Measurements from ENCODE around the gene SIGLEC14. TPM values are rescaled to one million over a fixed set of nuclear protein-coding genes. Genes with fewer than 3 reads are reported as not detected.

The SIGLEC14 gene
- total RNA-seq, 3 donors from 2014 or later, result 3.5 to 7.9 TPM; not detected in 1

DNA sequence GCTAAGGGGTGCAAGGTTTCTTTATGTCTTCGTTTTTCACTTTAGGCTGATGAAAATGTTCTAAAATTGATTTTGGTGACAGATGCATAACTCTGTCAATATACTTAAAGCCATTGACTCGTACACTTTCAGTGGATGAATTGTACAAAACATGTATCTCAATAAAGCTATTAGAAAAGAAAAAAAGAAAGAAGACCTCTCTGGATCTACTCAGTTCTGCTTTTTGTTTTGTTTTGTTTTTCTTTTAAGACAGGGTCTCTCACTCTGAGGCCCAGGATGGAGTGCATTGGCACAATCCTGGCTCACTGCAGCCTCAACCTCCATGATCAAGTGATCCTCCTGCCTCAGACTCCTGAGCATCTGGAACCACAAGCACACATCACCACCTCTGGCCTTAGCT is 19.9 kb downstream of the SIGLEC14 start:
- Histone ChIP-seq H3K36me3 (ENCODE audit: low read depth) (no peaks in the 10 kb centered on the region), H3K4me3 (no peak overlapping the region), H3K4me1 (ENCODE audit: low read depth) (no peaks in the 10 kb centered on the region), H3K9me3 (no peaks in the 10 kb centered on the region)
- ATAC-seq (no peak), DNase-seq (no peak)
- intact Hi-C loops (cut with DNase I, micrococcal nuclease), result no loop called here
- TF ChIP-seq, protein P1, sequence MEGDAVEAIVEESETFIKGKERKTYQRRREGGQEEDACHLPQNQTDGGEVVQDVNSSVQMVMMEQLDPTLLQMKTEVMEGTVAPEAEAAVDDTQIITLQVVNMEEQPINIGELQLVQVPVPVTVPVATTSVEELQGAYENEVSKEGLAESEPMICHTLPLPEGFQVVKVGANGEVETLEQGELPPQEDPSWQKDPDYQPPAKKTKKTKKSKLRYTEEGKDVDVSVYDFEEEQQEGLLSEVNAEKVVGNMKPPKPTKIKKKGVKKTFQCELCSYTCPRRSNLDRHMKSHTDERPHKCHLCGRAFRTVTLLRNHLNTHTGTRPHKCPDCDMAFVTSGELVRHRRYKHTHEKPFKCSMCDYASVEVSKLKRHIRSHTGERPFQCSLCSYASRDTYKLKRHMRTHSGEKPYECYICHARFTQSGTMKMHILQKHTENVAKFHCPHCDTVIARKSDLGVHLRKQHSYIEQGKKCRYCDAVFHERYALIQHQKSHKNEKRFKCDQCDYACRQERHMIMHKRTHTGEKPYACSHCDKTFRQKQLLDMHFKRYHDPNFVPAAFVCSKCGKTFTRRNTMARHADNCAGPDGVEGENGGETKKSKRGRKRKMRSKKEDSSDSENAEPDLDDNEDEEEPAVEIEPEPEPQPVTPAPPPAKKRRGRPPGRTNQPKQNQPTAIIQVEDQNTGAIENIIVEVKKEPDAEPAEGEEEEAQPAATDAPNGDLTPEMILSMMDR (IDR thresholded peaks at IDR 0.05), result no peak

DNA sequence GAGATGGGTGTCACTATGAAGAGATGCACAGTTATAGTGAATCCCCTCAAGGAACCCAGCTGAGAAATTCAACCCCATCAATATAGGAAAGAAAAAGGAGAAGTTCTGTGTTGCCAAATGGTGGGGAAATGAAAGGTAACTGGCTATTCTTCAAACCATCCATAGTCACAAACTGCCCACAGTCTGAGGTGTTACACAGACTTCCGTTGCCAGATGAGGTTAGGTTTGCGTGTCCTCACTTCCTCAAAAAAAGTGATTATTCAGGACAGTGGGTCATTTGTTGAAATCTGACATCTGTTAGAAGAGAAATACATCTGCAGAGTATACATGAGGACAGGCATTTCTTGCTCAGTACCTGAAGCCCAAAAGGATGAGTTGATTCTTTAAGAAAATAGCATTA is 25.4 kb downstream of the SIGLEC14 start:
- ATAC-seq (peak; percentile 43), DNase-seq (no peak)
- TF ChIP-seq, protein P1 (IDR thresholded peaks at IDR 0.05), result no peak

DNA sequence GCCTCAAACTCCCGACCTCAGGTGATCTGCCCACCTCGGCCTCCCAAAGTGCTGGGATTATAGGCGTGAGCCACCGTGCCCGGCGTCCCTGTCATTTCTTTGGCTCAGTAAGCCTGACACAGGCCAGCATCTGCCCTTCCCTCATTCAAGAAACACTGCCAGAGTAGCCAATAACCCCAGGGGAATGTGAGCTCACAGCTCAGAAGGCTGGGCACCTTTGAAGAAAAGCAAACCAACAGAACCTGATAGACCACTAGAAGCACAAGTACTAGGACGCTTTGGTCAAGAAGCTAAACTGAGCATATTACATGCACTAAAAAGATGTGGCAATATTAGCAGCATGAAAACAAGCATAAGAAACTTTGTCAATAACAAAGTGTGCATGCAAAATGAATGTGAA is 30.6 kb downstream of the SIGLEC14 start:
- no peak overlapping the region for H3K4me3 ChIP-seq
- TF ChIP-seq, protein P1 (IDR thresholded peaks at IDR 0.05), result no peak
- no peaks in the 10 kb centered on the region for H3K36me3 ChIP-seq (ENCODE audit: low read depth)
- DNase-seq (no peak), ATAC-seq (no peak)
- intact Hi-C loops (cut with DNase I, micrococcal nuclease), result no loop called here
- H3K4me1 ChIP-seq (ENCODE audit: low read depth), result no peaks in the 10 kb centered on the region
- H3K9me3 ChIP-seq, result no peaks in the 10 kb centered on the region

More for the DNA sequence above, 25.4 kb downstream of the SIGLEC14 start:
- H3K4me3 ChIP-seq, result no peak overlapping the region
- intact Hi-C loops (cut with DNase I, micrococcal nuclease), result no loop called here
- no peaks in the 10 kb centered on the region for H3K4me1 ChIP-seq (ENCODE audit: low read depth)
- H3K9me3 ChIP-seq, result no peaks in the 10 kb centered on the region
- H3K36me3 ChIP-seq (ENCODE audit: low read depth), result no peaks in the 10 kb centered on the region

DNA sequence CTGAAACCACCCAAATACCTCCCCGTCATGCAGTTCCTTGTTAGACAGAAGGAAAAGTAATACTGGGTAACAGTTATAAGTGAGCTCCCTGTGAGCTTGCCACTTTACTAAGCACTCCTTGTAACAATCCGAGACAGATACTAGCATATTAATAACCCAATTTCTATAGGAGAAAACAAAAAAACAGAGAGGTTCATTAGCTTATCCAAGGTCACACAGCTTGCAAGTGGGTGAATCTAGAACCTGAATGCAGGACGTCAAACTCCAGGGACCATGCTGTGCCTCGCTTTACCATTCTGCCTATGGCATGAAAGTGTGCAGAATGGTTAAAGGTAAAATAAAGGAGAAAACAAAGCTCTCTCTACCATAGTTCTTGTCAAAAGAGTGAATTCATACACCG is 31.8 kb downstream of the SIGLEC14 start:
- Histone ChIP-seq H3K9me3 (no peaks in the 10 kb centered on the region), H3K4me3 (no peak overlapping the region), H3K36me3 (ENCODE audit: low read depth) (no peaks in the 10 kb centered on the region), H3K4me1 (ENCODE audit: low read depth) (no peaks in the 10 kb centered on the region)
- intact Hi-C loops (cut with DNase I, micrococcal nuclease), result no loop called here
- no peak for ATAC-seq
- no peak for DNase-seq
- TF ChIP-seq, protein P1 (IDR thresholded peaks at IDR 0.05), result no peak

DNA sequence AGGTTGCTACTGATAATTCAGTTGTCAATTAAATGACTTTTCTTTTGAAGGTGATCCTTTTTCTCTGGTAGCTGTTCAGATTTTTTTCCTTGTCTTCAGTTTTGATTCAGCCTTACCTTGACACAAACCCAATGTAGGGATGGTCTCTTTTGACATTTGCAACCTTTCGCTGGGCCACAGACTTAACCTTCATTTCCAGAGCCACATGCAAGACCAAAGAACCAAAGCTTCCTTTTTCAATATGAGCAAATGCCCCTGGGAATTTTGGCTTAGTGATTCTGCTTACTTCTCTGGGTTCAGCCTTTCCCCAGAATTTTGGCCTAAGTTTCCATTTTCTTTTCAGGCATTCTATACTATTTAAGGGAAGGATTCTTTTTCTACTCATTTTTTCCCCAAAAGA is 36.0 kb downstream of the SIGLEC14 start:
- no peaks in the 10 kb centered on the region for H3K4me1 ChIP-seq (ENCODE audit: low read depth)
- no peaks in the 10 kb centered on the region for H3K9me3 ChIP-seq
- no peak overlapping the region for H3K4me3 ChIP-seq
- no peak for ATAC-seq
- no peak for DNase-seq
- no peaks in the 10 kb centered on the region for H3K36me3 ChIP-seq (ENCODE audit: low read depth)
- TF ChIP-seq, protein P1 (IDR thresholded peaks at IDR 0.05), result no peak
- intact Hi-C loops (cut with DNase I, micrococcal nuclease), result no loop called here

DNA sequence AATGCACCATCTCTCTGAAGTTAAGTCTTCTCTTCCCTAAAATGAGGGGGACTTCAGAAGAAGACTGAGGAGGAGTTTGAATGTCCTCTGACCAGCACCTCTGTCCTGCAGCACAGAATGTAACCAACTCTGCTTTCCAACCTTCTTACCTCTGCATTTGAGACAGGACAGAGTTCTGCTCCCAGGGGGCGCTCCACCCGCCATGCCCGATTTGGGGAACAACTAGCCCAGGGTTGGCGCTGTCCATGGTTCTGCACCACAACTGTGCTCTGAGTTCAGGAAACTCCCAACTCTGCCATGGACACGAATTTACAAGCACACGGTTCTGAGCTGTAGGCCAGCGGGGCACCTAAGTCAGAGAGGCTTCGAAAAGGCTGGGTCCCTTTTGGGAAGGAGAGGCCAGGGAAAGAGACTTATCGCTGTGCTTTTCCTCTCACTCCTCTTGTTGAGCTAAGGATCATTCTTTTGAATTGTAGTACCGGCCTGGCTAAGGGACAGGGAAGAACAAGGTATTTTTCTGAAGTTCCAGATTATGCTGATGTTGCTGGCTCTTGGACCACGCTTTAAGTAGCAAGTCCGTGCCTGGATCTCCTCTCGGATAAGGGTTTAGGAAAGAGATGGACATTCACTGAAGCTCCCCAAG is 38.6 kb downstream of the SIGLEC14 start:
- Histone ChIP-seq H3K4me3 (no peak overlapping the region), H3K36me3 (ENCODE audit: low read depth) (no peaks in the 10 kb centered on the region), H3K9me3 (no peaks in the 10 kb centered on the region), H3K4me1 (ENCODE audit: low read depth) (no peaks in the 10 kb centered on the region)
- TF ChIP-seq, protein P1 (IDR thresholded peaks at IDR 0.05), result peak; percentile 13
- intact Hi-C loops (cut with DNase I, micrococcal nuclease), result no loop called here
- peak; percentile 78 to 92 (median 86) for DNase-seq
- ATAC-seq, result peak; percentile 90

Data from mucosa of descending colon (tissue), 3 donors.